Body of pancreas (tissue), 4 donors: ENCODE data around the gene CEP128. TPM values are rescaled to one million over a fixed set of nuclear protein-coding genes. Genes with fewer than 3 reads are reported as not detected.

Source experiments
- ATAC-seq: fragments of 150-250 bp; one replicate; pipeline ENCODE4 v1.9.1; 2016
- DNase-seq, 4 donors: peaks; one replicate each; pipeline ENCODE4 v3.0.0-alpha.2; 2019
- H3K27ac ChIP-seq, 4 donors: fragments of 200-600 bp; sonication (generic); 1 replicate in 3 of 4; 2 replicates in 1 of 4; pipeline versions ENCODE4 v1.5.1 to v1.6.1; 2016 to 2019; ENCODE audit warnings: mild to moderate bottlenecking in 1 of 4, mixed read lengths in 1 of 4, moderate library complexity in 1 of 4
- H3K27me3 ChIP-seq, 2 donors: fragments of 200-600 bp; sonication (generic); one replicate each; pipeline ENCODE4 v1.6.0; 2016; ENCODE audit warnings: mild to moderate bottlenecking in 1 of 2
- H3K36me3 ChIP-seq, 2 donors: fragments of 200-600 bp; sonication (generic); replicated peaks in 1 of 2; 2 replicates each; pipeline ENCODE4 v1.5.1; 2016; ENCODE audit warnings: low read depth in 2 of 2; ENCODE audit not compliant: insufficient read depth in 1 of 2
- H3K4me1 ChIP-seq: fragments of 200-600 bp; sonication (generic); one replicate; pipeline ENCODE4 v1.6.0; 2016
- H3K4me3 ChIP-seq, 2 donors: fragments of 200-600 bp; sonication (generic); 1 replicate in 1 of 2; 2 replicates in 1 of 2; pipeline ENCODE4 v1.5.1; 2016 to 2019
- H3K9me3 ChIP-seq, 3 donors: fragments of 200-600 bp; sonication (generic); 1 replicate in 2 of 3; 2 replicates in 1 of 3; pipeline ENCODE4 v1.5.1; 2016
- CTCF ChIP-seq, 7 experiments: fragments of 450-650 bp in 4 of 7; fragments of 200-600 bp in 3 of 7; sonication (generic) in 3 of 7; IDR thresholded peaks; one replicate each; pipeline ENCODE4 v1.5.1; 2016 to 2019; ENCODE audit warnings: antibody characterized with exemption in 7 of 7
- POLR2A ChIP-seq, 3 donors: fragments of 450-650 bp; IDR thresholded peaks; one replicate each; pipeline ENCODE4 v1.6.1; 2016; ENCODE audit warnings: antibody characterized with exemption in 3 of 3, mild to moderate bottlenecking in 2 of 3
- WGBS, 2 donors: methylation state at CpG; one replicate each; pipeline ENCODE4 v1.1.5; 2017; 5-methylcytosine and 5-hydroxymethylcytosine counted together
- intact Hi-C: fragments of 100-400 bp; cut with DNase I; formaldehyde crosslinking; loops from one replicate; pipeline ENCODE4 v1.15.1; 2023
- total RNA-seq, 2 donors: library from RNA; depleted of rRNA; stranded (reverse); fragments of >200 nt; gene quantifications; one replicate each; pipeline ENCODE4 v1.1.0, GENCODE V29; 2016

The CEP128 gene
- total RNA-seq, 2 donors from 2014 or later = 7.8 to 14.5 TPM

GRCh38 chr14:80468331-80469122, 473.0 kb downstream of the CEP128 start:
- H3K4me3 ChIP-seq = no peak overlapping the region
- DNase-seq = peak in 1 of 4 donors; percentile 2
- no peaks in the 10 kb centered on the region for H3K36me3 ChIP-seq
- no peak overlapping the region for H3K27ac ChIP-seq
- ATAC-seq = no peak
- no peaks in the 10 kb centered on the region for H3K9me3 ChIP-seq
- H3K27me3 ChIP-seq = no peaks in the 10 kb centered on the region
- TF ChIP-seq CTCF (IDR thresholded peaks at IDR 0.05) = no peak
- TF ChIP-seq POLR2A (IDR thresholded peaks at IDR 0.05) = no peak
- 9 to 18% methylated on average over 5 of the region's 5 CpGs for WGBS, 2 donors
- peaks cover 5% of the 10 kb centered on the region for H3K4me1 ChIP-seq
- intact Hi-C loops = no loop called here

- Histone ChIP-seq H3K27me3 (no peaks in the 10 kb centered on the region), H3K36me3 (no peaks in the 10 kb centered on the region), H3K4me3 (no peak overlapping the region), H3K9me3 (no peaks in the 10 kb centered on the region), H3K4me1 (peaks cover 5% of the 10 kb centered on the region), H3K27ac (no peak overlapping the region)
- ATAC-seq (no peak), DNase-seq (no peak)
- intact Hi-C loops = no loop called here
- TF ChIP-seq POLR2A (IDR thresholded peaks at IDR 0.05) = no peak
- TF ChIP-seq CTCF (IDR thresholded peaks at IDR 0.05) = no peak
- WGBS, 2 donors = 60 to 70% methylated on average over 7 of the region's 7 CpGs
Observed at GRCh38 chr14:80465546-80466220, 475.9 kb downstream of the CEP128 start.

GRCh38 chr14:80464531-80465149, 476.9 kb downstream of the CEP128 start:
- TF ChIP-seq CTCF (IDR thresholded peaks at IDR 0.05) (no peak), POLR2A (IDR thresholded peaks at IDR 0.05) (no peak)
- intact Hi-C loops = no loop called here
- Histone ChIP-seq H3K27ac (no peak overlapping the region), H3K9me3 (no peaks in the 10 kb centered on the region), H3K4me1 (peaks cover 5% of the 10 kb centered on the region), H3K4me3 (no peak overlapping the region), H3K36me3 (no peaks in the 10 kb centered on the region), H3K27me3 (no peaks in the 10 kb centered on the region)
- DNase-seq (no peak), ATAC-seq (no peak)
- WGBS, 2 donors = 62 to 67% methylated on average over 14 to 15 of the region's 15 CpGs

- H3K27me3 ChIP-seq = no peaks in the 10 kb centered on the region
- no peak overlapping the region for H3K27ac ChIP-seq
- no peak for TF ChIP-seq POLR2A (IDR thresholded peaks at IDR 0.05)
- no peak for TF ChIP-seq CTCF (IDR thresholded peaks at IDR 0.05)
- WGBS, 2 donors = 78% methylated on average over 1 of the region's 1 CpG
- H3K4me3 ChIP-seq = no peak overlapping the region
- DNase-seq = no peak
- no peaks in the 10 kb centered on the region for H3K4me1 ChIP-seq
- intact Hi-C loops = no loop called here
- H3K36me3 ChIP-seq = no peaks in the 10 kb centered on the region
- H3K9me3 ChIP-seq = peaks cover 0 to 6% (median 0%) of the 10 kb centered on the region in 3 donors
- no peak for ATAC-seq
Observed at GRCh38 chr14:80456209-80456608, 485.3 kb downstream of the CEP128 start.
